Bronchial epithelial cell (primary cell): Measurements from ENCODE around the gene ELOVL3. TPM values are rescaled to one million over a fixed set of nuclear protein-coding genes. Genes with fewer than 3 reads are reported as not detected.

Experiments used
- DNase-seq: peaks from one replicate; pipeline ENCODE4 v3.0.0-alpha.2; 2010; ENCODE audit warnings: low read depth
- FAIRE-seq: peaks from 2 replicates; lab custom pipeline; 2011; peaks lifted over from hg19 to GRCh38; lab: Jason Lieb, UNC
- H3K27me3 ChIP-seq: 2 replicates; pipeline ENCODE4 v1.5.1; 2011; ENCODE audit warnings: low read length; ENCODE audit not compliant: control insufficient read depth, insufficient read depth
- H3K36me3 ChIP-seq: 2 replicates; pipeline ENCODE4 v1.5.1; 2011; ENCODE audit warnings: low read length; ENCODE audit not compliant: control insufficient read depth, insufficient read depth
- H3K4me3 ChIP-seq: 2 replicates; pipeline ENCODE4 v1.5.1; 2011; ENCODE audit warnings: mild to moderate bottlenecking, low read depth, low read length, control low read depth
- total RNA-seq: library from RNA; depleted of rRNA; stranded (reverse); fragments of >200 nt; gene quantifications from 2 replicates; pipeline ENCODE4 v1.2.1, GENCODE V29; 2014
- TF ChIP-seq, protein P1 (sequence below): IDR thresholded peaks from 2 replicates; pipeline ENCODE4 v1.5.1; 2011; ENCODE audit warnings: mild to moderate bottlenecking, moderate library complexity, low read length, control low read depth, inconsistent platforms; ENCODE audit not compliant: insufficient read depth, severe bottlenecking

Gene ELOVL3
- total RNA-seq, 1 donor from 2014 or later, result not detected

- Histone ChIP-seq H3K36me3 (no peaks in the 10 kb centered on the region), H3K4me3 (no peak overlapping the region), H3K27me3 (no peaks in the 10 kb centered on the region)
- TF ChIP-seq, protein P1, sequence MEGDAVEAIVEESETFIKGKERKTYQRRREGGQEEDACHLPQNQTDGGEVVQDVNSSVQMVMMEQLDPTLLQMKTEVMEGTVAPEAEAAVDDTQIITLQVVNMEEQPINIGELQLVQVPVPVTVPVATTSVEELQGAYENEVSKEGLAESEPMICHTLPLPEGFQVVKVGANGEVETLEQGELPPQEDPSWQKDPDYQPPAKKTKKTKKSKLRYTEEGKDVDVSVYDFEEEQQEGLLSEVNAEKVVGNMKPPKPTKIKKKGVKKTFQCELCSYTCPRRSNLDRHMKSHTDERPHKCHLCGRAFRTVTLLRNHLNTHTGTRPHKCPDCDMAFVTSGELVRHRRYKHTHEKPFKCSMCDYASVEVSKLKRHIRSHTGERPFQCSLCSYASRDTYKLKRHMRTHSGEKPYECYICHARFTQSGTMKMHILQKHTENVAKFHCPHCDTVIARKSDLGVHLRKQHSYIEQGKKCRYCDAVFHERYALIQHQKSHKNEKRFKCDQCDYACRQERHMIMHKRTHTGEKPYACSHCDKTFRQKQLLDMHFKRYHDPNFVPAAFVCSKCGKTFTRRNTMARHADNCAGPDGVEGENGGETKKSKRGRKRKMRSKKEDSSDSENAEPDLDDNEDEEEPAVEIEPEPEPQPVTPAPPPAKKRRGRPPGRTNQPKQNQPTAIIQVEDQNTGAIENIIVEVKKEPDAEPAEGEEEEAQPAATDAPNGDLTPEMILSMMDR, result no peak
- no peak for FAIRE-seq
- DNase-seq, result no peak
Observed at GRCh38 chr10:102254426-102254825, 28.3 kb downstream of the ELOVL3 start.

- TF ChIP-seq, protein P1, result no peak
- no peak for FAIRE-seq
- no peak overlapping the region for H3K4me3 ChIP-seq
Observed at GRCh38 chr10:102255404-102255803, 29.3 kb downstream of the ELOVL3 start.

DNA sequence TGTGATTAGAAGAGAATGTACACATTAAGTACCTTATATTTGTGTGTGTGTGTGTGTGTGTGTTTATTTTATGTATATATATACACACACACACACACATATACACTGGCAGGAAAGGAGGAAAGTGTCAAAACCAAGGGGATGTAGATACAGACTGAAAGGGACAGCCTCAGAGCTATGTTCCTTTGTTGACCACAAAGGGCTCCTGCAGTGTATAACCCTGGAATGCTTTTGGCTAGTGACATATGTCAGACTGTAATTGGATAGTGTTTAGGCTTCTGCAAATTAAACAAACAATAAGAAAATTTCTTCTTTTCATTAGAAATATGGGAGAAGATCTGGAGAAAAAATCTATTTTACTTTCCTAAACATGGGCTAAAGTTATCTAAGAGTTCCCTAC, 35.1 kb downstream of the ELOVL3 start:
- Histone ChIP-seq H3K27me3 (no peaks in the 10 kb centered on the region), H3K4me3 (no peak overlapping the region), H3K36me3 (peaks cover 4% of the 10 kb centered on the region)
- no peak for DNase-seq
- TF ChIP-seq, protein P1, result no peak
- FAIRE-seq, result no peak

More at GRCh38 chr10:102255404-102255803, 29.3 kb downstream of the ELOVL3 start:
- Histone ChIP-seq H3K27me3 (no peaks in the 10 kb centered on the region), H3K36me3 (no peaks in the 10 kb centered on the region)
- no peak for DNase-seq

GRCh38 chr10:102261842-102262241, 35.7 kb downstream of the ELOVL3 start:
- no peak for FAIRE-seq
- no peak for DNase-seq

GRCh38 chr10:102262744-102263370, 36.8 kb downstream of the ELOVL3 start:
- no peak for FAIRE-seq
- TF ChIP-seq, protein P1, result no peak
- Histone ChIP-seq H3K27me3 (no peaks in the 10 kb centered on the region), H3K36me3 (peaks cover 4% of the 10 kb centered on the region), H3K4me3 (no peak overlapping the region)
- no peak for DNase-seq

More at GRCh38 chr10:102261842-102262241, 35.7 kb downstream of the ELOVL3 start:
- peaks cover 4% of the 10 kb centered on the region for H3K36me3 ChIP-seq
- TF ChIP-seq, protein P1, result no peak
- H3K4me3 ChIP-seq, result no peak overlapping the region
- no peaks in the 10 kb centered on the region for H3K27me3 ChIP-seq

DNA sequence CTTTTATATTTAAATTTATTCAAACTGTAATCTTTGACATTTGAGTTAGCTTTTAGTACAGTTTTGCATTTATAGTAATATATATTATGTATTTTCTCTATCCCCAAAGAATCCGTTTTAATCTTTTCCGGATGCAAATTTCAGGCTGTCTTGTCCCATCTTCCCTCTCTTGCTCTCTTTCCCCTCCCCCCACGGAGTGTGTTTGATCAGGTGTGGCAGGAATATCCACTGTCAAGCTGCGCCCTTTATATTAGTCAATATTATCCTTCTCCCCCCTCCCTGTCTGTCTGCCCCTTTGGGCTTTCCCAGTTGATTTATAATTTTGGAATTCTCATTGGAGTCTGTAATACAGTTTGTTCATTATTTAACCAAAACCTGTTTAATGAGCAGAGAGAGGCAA, 38.3 kb downstream of the ELOVL3 start:
- FAIRE-seq (no peak), DNase-seq (no peak)
- Histone ChIP-seq H3K36me3 (peaks cover 4% of the 10 kb centered on the region), H3K4me3 (no peak overlapping the region), H3K27me3 (no peaks in the 10 kb centered on the region)
- TF ChIP-seq, protein P1, result no peak
